GM19372 (cell line): ENCODE results near the gene GABBR2.

Experiments used
- ATAC-seq: cut with Tn5 transposase; IDR thresholded peaks from one replicate; pipeline ENCODE4 v1.9.1; 2021; ENCODE audit warnings: mild to moderate bottlenecking, low read depth, moderate library complexity; ENCODE audit not compliant: unreplicated experiment

GABBR2 gene

DNA sequence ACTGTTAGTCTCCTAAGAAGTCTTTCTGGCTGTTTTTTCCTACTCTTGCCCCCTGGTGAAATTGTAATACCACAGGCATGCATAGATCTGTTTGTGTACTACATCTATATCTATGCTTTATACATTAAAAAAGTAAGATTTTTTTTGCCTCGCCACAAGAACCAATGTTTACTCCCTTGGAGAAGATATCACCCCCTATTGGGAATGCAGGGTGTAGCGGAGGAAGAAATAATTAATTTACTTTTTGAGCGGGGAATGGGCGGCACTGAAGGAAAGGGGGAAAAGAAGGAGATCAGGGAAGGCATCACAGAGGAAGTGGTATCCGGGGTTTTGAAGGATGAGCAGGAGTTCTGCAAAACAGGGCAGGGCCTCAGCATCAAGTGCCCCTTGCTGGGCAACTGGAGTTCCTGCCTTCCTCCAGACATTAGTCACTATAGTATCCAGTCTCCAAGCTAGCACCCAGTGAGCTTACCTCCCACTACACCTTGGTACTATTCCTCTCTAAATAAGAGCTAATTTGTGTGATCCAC lies 134.9 kb downstream of the GABBR2 start:
- no peak for ATAC-seq

- ATAC-seq, result no peak
These were observed 135.9 kb downstream of the GABBR2 start for GRCh38 chr9:98572796-98573195.

DNA sequence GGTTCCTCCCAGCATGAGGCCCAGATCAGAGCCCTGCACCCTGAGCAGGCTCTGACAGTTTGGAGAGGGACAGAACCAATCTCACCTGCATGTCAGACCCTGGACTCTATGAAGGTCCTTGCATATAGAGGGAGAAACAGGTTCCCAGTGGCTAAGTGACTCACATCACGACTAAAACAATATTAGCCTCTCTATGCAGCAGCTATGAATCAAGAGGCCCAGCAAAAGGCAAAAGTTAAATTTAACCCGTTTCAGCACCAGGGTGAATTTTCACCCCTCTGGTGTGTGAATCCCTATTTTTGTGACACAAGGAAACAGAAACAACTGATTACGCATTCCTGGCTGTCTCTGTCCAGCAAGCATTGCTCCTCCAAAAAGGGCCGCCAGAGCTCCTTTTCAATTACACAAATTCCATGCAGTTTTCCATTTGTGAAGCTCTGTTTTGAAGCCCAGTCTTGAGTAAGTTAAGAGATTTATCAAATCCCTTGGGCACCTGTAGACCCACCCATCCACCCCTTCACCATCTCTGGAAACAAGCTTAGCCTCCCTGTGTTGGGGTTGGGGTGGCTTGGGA lies 136.6 kb downstream of the GABBR2 start:
- no peak for ATAC-seq

GRCh38 chr9:98571643-98572042 lies 137.1 kb downstream of the GABBR2 start:
- no peak for ATAC-seq

DNA sequence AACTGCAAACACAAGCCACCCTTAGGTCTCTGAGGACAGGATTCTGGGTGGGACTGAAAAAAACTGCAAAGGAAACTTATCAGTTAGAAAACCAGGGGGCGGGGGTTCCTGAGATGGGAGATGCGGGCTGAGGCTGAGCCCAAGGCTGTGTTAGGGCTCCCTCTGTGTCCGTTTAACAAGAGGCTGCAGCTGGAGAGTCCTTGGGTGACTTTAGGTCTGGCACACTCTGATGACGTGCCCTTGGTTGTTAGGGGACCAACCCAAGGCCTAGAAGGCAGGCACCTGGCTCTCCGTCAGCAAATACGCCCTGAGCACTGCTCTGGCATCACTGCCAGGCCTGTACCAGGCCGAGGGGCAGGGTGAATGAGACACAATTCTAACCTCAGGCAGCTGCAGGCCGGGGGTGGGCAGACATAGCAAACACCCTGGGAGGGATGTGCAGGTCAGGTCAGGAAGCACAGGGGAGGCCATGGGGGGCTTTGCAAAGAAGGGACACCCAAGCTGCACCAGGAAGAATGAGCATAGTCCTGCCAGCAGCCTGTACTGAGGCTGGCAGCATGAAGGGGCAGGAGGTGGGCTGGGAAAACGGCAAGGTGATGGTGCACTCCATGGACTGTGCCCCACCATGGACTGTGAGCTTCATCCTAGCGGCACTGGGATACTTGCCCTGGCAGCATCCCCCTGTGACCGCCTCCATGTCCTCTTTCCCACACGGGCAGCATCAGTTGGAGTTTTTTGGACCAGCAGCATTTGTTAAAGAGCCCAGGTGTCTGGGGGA lies 137.9 kb downstream of the GABBR2 start:
- ATAC-seq, result no peak

- ATAC-seq, result no peak
These were observed 138.7 kb downstream of the GABBR2 start for GRCh38 chr9:98570055-98570454.

DNA sequence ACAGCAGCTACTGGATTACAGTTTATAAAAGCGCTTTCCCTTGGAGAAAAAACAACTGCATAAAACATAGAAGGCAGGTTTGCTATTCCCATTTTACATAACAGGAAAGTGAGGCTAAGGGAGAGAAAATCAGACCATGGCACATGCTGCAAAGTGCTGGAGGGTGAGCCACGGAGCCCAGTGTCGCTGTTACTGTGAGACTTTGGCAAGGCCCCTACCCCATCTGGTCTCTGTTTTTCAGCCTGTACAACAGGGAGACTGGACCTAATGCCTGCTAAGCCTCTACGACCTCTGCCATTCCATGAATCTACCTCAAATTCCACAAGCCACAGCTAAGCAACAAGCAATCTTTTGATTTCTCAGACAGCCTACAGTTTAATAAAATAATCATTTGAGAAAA lies 139.2 kb downstream of the GABBR2 start:
- ATAC-seq, result no peak

DNA sequence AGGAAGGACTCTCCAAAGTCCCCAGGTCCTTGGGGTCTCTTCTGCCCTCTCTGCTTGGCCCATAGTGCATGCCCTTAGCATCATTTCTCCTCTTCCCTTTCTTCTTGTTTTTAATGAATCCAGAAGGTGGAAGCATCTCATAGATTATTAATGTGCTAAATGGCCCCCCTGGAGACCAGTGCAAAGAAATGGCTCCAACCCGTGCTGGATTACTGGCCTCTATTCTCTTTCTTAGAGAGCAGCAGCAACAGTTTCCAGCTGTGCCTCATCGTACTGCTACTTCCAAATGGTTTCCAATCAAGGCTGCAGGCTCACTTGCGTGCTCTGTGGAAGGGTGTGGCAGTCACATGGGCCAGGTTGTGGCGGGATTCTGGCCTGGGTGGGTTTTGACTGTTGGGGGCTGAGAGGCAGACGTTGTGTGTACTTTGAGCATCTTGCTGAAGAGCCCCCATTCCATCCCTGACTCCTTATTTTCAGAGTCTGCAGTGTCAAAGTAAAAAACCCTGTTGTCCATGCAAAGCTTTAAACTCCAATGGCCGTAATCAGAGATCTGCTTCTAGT lies 139.7 kb downstream of the GABBR2 start:
- ATAC-seq, result no peak

DNA sequence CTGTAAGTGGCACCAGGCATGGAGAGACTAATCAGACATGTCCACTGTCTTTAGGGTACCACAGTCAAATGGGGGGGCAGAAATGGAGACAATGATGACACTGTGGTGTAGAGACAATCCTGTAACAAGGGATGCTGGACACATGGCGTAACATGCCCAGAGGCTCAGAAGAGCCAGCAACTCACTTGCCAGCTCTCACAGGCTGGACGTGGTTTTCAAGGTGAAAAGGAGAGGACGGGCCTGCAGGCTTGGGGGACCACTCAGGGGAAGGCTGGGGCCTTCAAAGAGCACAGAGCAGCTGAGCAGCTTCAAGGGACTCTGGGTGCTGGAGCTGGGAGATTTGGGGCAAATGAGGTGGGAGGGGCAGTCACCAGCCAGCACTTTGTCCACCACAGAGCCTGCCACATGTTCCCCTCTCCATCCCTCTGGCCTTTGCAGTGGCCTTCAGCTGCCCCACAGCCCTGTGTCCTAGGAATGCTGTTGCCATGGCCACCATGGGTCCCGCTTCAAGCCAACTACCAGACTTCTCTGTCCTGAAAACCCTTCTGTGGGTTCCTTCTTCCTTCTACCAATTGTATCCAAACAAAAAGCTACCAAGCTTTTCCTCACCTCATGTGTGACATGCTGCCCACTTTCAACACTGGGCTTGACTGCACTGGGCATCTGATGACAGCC lies 140.4 kb downstream of the GABBR2 start:
- no peak for ATAC-seq

DNA sequence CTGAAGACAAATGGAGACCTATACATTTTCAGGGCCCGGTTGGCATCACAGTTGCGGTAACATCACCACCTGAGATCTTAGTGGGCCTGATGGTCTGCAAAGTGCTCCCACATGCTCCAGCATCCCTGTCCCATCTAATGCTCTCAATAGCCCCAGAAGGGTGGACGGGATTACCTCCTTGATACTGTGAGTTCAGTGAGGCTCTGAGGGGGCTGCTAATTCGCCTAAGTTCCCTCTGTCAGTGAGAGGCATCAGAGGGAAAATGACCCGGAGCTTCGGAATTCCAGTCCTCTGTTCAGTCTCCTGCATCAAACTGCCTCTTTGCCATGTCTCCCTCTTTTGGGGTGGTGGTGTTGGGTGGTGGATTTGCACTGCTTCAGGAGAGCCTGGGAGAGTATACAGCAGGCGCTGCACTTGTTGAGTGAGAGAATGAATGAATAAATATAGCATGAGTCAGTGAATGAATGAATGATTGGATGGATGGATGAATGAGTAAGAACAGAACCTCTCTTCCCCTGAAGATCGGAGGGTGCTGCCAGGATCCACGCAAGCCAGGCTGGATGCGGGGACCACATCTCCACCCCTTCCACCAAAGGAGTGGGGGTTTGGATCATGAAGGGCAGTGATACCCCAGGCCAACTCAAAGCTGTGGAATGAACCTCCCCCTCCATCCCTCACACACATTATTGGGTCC lies 141.0 kb downstream of the GABBR2 start:
- no peak for ATAC-seq

GRCh38 chr9:98565152-98566135 lies 143.3 kb downstream of the GABBR2 start:
- no peak for ATAC-seq

GRCh38 chr9:98564714-98565113 lies 144.0 kb downstream of the GABBR2 start:
- no peak for ATAC-seq

DNA sequence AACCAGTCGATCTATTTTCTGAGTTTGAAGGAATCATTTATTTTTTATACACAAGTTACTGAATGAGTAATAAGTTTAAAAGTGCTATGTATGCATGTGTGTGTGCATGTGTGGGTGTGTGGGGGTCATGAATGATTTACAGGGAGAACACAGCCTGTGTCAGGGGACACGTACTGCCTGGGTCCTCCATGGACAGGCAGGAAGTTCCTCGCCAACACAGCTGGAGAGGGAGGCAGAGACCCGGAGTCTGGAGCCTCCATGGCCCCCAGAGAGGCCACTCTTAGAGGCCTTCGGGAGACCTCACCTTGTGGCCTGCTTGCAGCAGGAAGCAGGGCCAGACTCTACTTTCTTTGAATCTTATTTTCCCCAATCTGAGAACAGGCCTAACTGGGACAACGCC lies 144.7 kb downstream of the GABBR2 start:
- ATAC-seq, result no peak

DNA sequence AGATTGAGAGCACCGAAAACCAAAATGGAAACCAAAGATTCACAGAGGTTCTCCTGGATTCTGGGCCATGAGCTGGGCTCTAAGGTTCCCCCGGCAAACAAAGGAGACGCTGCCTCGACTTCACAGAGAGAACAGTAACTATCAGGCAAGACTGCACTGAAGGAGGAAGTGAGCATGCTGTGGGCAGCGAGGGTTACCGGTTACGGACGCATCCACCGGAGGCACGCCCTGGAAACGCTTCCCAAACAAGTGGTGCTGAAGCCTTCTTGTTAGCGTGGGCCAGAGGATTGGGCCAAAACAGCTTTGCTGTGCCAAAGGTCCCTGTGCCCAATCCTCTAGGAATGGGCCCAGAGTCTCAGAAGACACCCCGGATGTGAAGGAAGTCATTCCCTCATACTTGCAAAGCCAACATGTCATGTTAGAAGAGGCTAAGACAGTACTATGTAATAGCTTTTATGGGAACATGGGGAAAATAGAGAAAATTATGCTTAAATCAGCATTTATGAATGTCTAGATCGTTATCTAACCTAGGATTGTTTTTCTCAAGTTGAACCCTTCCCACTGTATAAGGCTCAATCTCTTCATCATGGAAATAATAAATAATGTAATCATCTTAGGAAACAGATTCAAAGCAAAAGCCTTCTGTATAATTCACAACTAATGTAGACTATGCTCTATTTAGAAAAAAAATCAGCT lies 145.4 kb downstream of the GABBR2 start:
- ATAC-seq, result no peak

GRCh38 chr9:98559561-98559960 lies 149.2 kb downstream of the GABBR2 start:
- no peak for ATAC-seq

DNA sequence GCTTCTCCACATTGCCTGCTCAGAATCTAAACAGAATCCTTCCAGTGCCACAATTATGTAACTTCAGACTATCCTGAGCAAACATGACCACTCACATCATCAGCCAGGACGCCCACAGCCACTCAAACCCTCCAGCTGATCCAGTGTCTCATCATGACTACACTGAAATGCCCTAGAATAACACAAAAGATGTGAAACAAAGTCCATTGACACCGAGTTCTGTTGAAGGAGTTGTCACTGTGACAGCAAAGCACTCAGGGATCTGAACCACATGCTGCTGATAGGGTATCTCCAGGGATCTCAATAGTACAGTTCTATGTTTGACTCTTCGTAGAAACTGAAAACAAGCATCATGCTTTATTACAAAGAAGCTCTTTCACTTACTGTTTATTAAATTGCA lies 150.2 kb downstream of the GABBR2 start:
- ATAC-seq, result no peak

- ATAC-seq, result no peak
These were observed 152.2 kb downstream of the GABBR2 start for GRCh38 chr9:98556511-98556910.

- no peak for ATAC-seq
These were observed 152.9 kb downstream of the GABBR2 start for GRCh38 chr9:98555651-98556465.
